ENCODE data around the gene PFDN5.
"Not testable (repeated sequence)": the region's sequence is repeated elsewhere in the genome, so short reads cannot be mapped to it uniquely, and the experiment has no call there.

PFDN5 gene

GRCh38 chr12:53292426-53292825 lies 2.9 kb upstream of the PFDN5 start:
- TF ChIP-seq CTCF (IDR thresholded peaks at IDR 0.05; ENCODE audit: extremely low read depth, insufficient read depth, missing control alignments) = no peak
- in situ Hi-C loops (cut with MboI; ENCODE audit: low pct_unique_long_range_greater_than_20kb, low sequenced_read_pairs, unreplicated experiment) = no loop called here
- DNase-seq (ENCODE audit: low spot score) = no peak

DNA sequence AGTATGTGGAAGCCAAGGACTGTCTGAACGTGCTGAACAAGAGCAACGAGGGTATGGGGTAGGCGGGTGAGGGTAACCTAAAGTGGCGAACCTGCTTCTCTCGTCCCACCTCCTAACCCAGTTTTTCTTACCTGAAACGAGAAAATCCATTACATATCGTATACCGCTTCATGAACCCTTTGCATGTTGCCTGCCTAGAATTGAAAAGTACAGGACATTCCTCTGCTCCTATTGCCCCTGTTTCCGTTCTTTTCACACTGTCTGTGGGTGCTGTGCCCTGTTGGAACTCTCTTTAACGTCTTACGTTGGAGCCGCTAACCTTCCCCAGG lies 513 bp downstream of the PFDN5 start:
- in situ Hi-C loops (cut with MboI; ENCODE audit: low pct_unique_long_range_greater_than_20kb, low sequenced_read_pairs, unreplicated experiment) = no loop called here
- no peak for TF ChIP-seq CTCF (IDR thresholded peaks at IDR 0.05; ENCODE audit: extremely low read depth, insufficient read depth, missing control alignments)
- DNase-seq (ENCODE audit: low spot score) = no peak

DNA sequence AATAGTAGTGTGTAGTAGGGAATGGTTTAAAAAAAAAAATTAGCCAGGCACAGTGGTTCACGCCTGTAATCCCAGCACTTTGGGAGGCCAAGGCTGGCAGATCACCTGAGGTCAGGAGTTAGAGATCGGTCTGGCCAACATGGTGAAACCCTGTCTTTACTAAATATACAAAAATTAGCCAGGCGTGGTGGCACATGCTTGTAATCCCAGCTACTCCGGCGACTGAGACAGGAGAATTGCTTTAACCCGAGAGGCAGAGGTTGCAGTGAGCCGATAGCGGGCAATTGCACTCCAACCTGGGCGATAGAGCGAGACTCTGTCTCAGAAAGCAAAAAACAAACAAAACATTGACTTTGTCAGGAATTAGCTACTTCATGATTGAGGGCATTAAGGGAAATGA lies 1.8 kb downstream of the PFDN5 start:
- in situ Hi-C loops (cut with MboI; ENCODE audit: low pct_unique_long_range_greater_than_20kb, low sequenced_read_pairs, unreplicated experiment); DNase-seq (ENCODE audit: low spot score): not testable (repeated sequence)

- in situ Hi-C loops (cut with MboI; ENCODE audit: low pct_unique_long_range_greater_than_20kb, low sequenced_read_pairs, unreplicated experiment) = no loop called here
- no peak for TF ChIP-seq CTCF (IDR thresholded peaks at IDR 0.05; ENCODE audit: extremely low read depth, insufficient read depth, missing control alignments)
- DNase-seq (ENCODE audit: low spot score) = no peak
Observed at GRCh38 chr12:53298164-53298563, 2.8 kb downstream of the PFDN5 start.

DNA sequence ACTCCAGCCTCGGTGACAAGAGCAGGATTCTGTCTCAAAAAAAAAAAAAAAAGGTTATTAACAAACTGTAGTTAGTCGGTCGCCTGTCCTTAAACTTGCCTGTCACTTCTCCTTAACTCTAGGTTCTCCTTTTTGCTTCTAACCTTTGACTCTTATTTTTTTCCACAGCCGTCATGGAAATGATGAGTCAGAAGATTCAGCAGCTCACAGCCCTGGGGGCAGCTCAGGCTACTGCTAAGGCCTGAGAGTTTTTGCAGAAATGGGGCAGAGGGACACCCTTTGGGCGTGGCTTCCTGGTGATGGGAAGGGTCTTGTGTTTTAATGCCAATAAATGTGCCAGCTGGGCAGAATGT lies 3.7 kb downstream of the PFDN5 start:
- TF ChIP-seq CTCF (IDR thresholded peaks at IDR 0.05; ENCODE audit: extremely low read depth, insufficient read depth, missing control alignments) = no peak
- in situ Hi-C loops (cut with MboI; ENCODE audit: low pct_unique_long_range_greater_than_20kb, low sequenced_read_pairs, unreplicated experiment) = no loop called here
- DNase-seq (ENCODE audit: low spot score) = no peak

DNA sequence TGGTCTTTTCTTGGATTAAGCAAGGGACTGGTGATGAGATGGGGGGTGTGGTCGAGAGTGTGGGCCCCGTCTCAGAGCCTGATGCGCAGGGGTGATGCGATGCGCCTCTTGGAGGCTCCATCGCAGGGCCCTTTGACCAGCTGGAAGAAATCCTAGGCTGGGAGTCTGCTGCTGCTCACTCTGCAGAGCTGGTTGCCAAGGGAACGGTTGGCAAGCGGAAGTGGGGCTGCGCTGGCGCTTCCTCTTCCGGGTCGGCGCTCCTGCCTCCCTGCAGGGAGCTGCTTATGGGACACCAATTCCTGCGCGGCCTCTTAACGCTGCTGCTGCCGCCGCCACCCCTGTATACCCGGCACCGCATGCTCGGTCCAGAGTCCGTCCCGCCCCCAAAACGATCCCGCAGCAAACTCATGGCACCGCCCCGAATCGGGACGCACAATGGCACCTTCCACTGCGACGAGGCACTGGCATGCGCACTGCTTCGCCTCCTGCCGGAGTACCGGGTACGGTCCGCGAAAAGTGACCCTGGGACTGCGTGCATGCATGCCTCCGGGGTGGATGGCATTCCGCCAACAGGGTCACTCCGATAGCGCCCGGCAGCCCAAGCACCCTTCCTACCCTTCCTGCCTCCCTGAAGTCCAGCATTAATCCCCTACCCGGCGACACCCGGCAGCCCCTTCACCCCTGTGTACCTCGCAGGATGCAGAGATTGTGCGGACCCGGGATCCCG lies 4.3 kb downstream of the PFDN5 start, which contains the start of gene MYG1:
Gene MYG1 (plus strand): TSS at position 242 of the 727 bp plus-strand sequence. CDS start 43 bp downstream, at position 285.
- in situ Hi-C loops (cut with MboI; ENCODE audit: low pct_unique_long_range_greater_than_20kb, low sequenced_read_pairs, unreplicated experiment) = no loop called here
- peak; percentile 26 for TF ChIP-seq CTCF (IDR thresholded peaks at IDR 0.05; ENCODE audit: extremely low read depth, insufficient read depth, missing control alignments)
- DNase-seq (ENCODE audit: low spot score) = peak; percentile 86

DNA sequence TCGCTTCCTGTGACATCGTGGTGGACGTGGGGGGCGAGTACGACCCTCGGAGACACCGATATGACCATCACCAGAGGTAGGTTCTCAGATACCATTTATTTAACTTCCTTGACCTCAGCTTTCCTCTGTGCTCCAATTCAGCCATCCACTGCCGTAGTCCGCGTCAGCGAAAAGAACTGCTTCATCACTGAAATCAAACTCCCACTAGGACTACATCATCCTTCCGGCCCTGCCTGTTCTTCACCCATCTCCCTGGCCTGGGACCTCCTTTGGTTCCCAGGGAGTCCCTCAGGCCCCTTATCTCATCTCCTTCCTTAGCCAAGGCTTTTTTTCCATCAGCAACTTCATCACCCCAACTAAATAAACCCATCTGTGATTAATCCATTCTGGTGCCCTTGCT lies 4.8 kb downstream of the PFDN5 start:
- in situ Hi-C loops (cut with MboI; ENCODE audit: low pct_unique_long_range_greater_than_20kb, low sequenced_read_pairs, unreplicated experiment) = no loop called here
- DNase-seq (ENCODE audit: low spot score) = no peak
- no peak for TF ChIP-seq CTCF (IDR thresholded peaks at IDR 0.05; ENCODE audit: extremely low read depth, insufficient read depth, missing control alignments)
